GM19397 (cell line): ENCODE measurements around the gene OOEP.
"Not testable (repeated sequence)": the region's sequence is repeated elsewhere in the genome, so short reads cannot be mapped to it uniquely, and the experiment has no call there.

Source experiments
- ATAC-seq: cut with Tn5 transposase; IDR thresholded peaks from one replicate; pipeline ENCODE4 v1.9.1; 2021; ENCODE audit warnings: mild to moderate bottlenecking, moderate library complexity; ENCODE audit not compliant: unreplicated experiment

The OOEP gene

DNA sequence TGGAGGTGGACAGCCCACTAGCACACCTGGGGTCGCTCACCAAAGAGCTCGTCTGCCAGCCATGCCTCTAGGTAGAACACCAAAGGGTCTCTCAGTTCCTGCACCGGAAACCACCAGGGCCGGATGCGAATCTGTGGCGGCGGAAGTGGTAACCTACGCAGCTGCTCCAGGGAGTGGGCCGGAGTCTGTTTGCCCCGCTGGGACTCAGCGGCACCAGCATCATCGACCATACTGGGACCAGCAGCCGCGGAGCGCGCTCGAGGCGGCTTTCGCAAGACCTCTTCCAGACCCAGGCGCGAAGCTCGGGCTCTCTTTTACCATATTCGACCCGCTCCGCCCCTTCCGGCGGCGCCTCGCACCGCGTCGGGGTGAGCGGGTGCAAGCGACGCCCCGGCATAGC, at the start of gene OOEP:
Gene OOEP (minus strand): TSS at position 335 of the 400 bp plus-strand sequence. CDS start 105 bp downstream, at position 230.
- no peak for ATAC-seq

DNA sequence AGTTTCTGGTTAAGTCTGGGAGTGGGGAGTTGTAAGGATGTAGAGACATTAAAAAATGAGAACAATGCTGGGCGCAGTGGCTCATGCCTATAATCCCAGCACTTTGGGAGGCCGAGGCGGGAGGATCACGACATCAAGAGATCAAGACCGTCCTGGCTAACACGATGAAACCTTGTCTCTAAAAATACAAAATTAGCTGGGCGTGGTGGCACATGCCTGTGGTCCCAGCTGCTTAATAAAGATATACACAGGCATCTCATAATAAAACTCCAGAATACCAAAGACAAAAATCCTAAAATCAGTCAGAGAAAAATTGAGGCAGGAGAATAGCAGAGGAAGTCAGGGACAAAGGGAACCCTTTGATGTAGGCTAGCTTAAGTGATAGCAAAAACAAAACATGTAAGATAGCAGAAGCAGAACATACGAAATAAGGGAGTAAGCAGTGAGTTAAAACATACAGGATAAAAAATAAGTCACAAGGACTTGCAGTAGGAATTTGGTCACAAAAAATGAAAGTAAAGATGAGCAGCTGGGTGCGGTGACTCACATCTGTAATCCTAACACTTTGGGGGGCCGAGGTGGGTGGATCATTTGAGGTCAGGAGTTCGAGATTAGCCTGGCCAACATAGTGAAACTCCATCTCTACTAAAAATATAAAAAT, 48.5 kb upstream of the OOEP start:
- ATAC-seq, result no peak

DNA sequence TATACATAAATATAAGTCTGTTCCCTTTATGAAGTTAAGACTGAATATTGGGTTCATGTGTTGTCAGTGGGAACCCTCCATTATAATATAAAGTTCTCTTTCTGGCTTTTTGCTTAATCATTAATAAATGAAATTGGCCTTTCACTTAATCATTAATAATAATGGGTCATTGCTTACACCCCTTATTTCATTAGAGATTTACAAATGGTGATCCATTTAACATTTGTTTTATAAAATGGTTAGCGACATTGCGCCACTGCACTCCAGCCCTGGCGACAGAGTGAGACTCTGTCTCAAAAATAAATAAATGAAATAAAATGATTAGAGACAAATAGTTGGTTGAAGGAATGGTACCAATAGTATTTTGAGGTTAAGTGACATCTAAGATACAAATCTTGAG, 43.4 kb upstream of the OOEP start:
- ATAC-seq, result no peak

DNA sequence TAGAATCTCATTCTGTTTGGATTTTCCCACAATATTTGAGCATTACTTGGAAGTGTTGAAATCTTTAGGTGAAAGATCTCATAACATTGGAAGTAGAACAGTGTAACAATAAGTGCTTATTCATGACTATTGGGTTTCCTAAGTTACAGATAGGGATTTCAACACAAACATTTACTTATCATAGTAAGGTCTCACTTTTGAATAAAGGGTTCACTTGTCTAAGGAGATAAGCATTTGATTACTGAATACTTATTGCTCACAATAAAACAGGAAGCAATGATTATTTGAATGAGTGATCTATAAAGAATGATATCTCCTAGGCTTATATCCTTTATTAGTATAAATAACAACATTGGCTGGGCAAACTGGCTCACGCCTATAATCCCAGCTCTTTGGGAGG, 39.7 kb upstream of the OOEP start:
- ATAC-seq, result no peak

DNA sequence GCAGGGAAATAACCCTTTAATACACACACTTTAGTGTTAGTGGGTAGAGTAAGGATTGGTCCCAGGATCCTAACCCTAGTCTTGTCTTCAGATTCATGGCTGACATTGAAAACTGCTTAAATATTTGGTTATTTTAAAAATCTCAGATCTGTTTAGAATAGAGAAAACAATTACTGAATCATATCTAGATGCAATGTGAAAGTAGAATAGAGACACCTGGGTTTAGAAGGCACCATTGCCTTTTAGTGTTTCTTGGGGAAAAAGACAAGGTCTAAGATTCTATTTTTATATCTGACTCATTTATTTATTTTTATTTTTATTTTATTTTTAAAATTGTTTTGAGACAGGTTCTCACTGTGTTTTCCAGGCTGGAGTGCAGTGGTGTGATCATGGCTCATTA, 31.0 kb upstream of the OOEP start:
- no peak for ATAC-seq

DNA sequence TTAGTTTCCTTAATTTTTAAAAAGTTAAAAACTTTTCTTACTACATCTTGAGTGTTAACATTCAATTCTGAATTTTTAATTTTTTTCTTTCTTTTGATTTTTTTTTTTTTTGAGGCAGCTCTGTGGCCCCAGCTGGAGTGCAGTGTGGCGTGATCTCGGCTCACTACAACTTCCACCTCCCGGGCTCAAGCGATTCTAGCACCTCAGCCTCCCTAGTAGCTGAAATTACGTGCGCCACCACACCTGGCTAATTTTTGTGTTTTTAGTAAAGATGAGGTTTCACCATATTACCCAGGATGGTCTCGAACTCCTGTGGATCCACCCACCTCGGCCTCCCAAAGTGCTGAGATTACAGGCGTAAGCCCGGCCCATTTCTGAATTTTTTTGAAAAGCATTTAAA, 26.2 kb upstream of the OOEP start:
- no peak for ATAC-seq

DNA sequence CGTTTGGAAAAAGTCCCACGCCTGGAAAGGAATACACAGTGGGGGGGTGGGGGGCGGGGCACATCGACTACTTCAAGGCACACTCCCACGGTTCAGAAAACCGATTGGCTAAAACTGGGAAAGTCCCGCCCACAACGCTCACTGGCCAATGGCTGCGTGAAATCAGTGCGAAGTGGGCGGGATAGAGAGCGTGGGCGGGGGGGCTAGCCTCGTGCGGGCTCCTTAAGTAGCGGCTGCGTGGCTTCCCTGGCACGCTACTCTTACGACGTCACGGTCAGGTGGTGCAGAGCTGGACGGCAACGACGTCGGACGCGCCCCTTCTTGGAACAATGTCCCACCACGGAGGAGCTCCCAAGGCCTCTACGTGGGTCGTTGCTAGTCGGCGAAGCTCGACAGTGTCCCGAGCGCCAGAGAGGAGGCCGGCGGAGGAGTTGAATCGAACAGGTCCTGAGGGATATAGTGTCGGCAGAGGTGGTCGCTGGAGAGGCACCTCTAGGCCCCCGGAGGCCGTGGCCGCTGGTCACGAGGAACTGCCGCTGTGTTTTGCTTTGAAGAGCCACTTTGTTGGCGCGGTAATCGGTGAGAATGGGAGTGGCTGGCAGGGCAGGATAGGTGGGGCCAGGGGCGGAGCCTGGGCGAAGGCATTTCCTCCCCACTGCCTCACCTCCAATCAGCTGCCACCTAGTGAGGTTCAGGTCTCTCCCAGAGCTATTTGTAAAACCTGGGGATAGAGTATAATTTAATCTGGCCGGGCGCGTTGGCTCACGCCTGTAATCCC, 25.1 kb upstream of the OOEP start, which contains the start of gene DDX43:
Gene DDX43 (plus strand): TSS at position 252 of the 778 bp plus-strand sequence. CDS start 78 bp downstream, at position 330.
- ATAC-seq, result no peak

DNA sequence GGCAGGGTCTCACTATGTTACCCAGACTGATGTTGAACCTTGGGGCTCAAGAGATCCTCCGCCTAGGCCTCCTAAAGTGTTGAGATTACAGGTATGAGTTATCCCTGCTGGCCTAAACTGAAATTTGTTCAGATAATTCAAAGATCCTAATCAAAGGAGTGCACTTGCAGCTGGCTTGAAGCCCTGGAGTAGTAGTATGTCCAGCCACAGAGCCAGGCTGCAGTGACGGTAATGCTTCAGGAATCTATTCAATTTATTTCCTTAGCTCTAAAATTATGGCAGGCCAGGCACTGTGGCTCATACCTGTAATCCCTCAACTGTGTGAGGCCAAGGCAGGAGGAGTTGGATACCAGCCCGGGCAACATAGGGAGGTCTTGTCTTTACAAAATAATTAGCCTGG, 23.6 kb upstream of the OOEP start:
- ATAC-seq, result no peak

DNA sequence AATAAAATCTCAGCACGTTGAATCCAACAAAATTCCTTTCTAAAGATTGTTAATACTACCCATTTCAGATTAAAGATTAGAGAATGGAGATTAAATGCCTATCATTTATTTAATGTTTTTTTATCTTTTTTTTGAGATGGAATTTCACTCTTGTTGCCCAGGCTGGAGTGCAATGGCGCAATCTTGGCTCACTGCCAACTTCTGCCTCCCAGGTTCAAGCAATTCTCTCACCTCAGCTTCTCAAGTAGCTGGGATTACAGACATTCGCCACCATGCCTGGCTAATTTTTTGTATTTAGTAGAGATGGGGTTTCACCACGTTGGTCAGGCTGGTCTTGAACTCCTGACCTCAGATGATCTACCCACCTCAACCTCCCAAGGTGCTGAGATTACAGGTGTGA, 22.5 kb upstream of the OOEP start:
- not testable (repeated sequence) for ATAC-seq

DNA sequence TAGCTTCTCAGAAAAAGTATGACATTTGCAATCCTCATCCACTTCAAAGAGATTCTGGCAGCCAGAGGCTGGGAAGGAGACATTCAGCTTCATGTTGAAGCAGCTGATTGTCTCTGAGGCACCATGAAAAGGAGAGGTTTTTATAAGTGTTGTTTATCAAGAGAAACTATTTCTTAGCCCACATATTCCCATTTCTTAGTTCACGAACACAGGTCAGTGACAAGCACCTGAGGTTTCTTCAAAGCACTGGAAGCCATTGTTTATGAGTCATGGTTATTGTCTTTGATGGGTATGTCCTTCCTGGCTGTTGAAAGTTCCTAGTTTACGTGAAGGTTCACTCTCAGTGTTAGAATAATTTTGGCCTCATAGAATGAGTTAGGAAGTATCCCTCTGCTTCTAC, 22.0 kb upstream of the OOEP start:
- ATAC-seq, result no peak

DNA sequence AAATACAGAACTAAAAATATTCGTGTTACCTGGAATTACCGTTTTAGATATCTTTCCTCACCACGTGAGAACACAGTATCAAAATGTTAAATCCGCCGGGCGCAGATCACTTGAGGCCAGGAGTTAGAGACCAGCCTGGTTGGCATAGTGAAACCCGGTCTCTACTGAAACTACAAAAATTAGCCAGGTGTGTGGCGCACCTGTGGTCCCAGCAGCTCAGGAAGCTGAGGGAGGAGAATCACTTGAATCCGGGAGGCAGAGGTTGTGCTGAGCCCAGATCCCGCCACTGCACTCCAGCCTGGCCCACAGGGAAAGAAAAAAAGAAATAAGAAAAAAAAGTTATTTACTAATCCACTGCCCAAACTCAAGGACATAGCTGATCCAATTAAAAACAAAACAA, 20.2 kb upstream of the OOEP start:
- ATAC-seq, result no peak

DNA sequence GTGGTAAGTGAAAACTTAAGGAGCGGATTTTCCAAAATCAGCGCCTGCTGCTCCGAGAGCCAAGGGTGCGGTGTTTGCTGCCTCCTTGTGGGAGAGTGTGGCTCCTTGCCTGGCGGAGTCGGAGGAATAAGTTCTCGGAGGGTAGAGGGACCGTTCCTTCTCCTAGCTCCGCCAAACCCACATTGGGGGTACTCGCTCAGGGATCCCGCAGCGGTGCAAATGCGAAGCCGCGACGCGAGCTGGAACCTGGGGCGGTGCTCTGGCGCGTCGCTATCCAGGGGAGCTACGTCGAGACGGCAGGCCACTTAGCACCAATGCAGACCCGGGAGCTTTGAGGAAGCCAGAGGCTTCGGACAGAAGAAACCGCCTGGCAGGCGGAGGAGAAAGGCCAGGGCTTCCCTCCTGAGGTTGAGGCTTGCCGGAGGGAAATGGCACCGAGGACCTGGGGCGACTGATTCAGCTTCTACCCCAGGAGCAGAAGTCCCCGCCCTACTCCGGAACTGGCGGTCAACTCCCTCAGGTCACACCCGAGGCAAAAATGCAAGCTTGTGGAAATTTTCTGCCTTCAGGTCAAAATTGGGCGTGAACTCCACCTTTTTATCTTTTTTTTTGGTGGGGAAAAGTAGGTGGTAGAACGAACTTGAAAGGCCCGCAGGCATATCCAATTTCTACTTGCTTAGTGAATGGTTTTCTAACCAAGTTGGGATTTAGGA, 19.3 kb upstream of the OOEP start:
- peak; percentile 79 for ATAC-seq

DNA sequence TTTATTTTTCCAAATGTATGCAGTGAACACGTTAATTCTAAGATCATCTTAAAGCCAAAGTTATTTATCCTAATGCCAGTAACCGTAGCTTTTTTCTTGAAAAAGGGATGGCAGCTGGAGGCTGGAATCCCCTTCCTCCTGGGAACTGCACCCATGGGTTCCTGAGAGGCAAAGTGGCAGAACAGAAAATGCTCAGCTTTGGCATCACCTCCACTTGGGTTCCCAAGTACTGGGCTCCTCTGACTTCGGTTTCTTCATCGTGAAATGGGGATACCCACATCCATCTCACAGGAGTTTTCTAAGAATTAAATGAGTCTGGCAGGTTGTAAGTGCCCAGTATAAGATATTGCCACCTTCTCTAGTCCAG, 18.7 kb upstream of the OOEP start:
- ATAC-seq, result peak; percentile 14

DNA sequence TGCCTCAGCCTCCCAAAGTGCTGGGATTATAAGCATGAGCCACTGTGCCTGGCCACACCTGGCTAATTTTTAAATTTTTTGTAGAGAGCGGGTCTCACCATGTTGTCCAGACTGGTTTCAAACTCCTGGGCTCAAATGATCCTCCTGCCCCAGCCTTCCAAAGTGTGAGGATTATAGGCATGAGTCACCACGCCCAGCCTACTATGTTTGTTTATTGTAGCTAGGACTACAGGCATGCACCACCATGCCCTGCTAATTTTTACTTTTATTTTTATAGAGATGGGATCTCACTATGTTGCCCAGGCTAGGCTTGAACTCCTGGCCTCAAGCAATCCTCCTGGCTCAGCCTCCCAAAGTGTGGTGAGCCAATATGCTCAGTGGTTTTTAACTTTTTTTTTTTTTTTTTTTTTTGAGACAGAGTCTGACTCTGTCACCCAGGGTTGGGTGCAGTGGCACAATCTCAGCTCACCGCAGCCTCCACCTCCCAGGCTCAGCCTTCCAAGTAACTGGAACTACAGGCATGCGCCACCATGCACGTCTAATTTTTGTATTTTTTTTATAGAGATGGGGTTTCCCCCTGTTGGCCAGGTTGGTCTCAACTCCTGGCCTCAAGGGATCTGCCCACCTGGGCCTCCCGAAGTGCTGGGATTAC, 12.9 kb upstream of the OOEP start:
- no peak for ATAC-seq

DNA sequence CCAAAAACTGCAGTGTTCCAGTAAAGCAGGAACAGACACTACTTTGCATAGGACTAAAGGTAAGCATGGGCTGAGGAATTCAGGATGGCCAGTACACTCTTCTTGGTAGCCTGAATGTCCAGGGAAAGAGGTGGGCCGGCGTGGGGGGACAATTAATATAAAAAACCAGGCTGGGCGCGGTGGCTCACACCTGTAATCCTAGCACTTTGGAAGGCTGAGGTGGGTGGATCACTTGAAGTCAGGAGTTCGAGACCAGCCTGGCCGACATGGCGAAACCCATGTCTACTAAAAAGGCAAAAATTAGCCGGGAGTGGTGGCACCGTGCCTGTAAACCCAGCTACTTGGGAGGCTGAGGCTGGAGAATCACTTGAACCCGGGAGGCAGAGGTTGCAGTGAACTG, 11.8 kb upstream of the OOEP start:
- ATAC-seq, result not testable (repeated sequence)

DNA sequence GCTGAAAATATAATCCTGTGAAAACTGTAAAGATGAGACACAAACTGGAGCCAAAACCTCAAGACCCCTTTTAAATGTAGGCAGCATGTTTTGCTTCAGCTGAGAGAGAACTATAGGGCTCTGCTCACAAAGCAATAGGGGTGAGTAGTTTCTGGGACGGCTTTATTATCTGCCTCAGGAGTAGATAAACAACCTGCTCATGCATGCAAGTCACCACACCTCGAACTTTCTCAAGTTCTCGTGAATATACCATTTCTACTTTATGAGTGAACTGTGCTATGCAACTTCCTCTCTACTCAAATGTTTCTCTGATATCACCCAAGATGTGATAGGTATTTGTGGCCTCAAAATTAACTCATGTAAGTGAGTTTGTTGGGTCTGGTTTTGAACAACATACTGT, 7.5 kb upstream of the OOEP start:
- no peak for ATAC-seq

DNA sequence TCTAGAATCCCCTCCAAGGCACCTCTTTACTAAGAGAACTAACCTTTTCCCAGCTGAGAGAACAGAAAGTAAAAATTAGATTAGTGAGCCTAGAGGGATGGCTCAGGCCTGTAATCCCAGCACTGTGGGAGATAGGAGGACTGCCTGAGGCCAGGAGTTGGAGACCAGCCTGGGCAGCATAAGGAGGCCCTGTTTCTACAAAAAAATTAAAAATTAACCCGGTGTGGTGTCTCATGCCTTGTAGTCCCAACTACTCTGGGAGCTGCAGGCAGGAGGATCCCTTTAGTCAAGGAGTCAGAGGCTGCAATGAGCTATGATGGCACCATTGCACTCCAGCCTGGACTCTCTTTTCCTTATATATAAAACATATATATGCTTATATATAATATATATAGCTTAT, 5.5 kb upstream of the OOEP start:
- no peak for ATAC-seq

DNA sequence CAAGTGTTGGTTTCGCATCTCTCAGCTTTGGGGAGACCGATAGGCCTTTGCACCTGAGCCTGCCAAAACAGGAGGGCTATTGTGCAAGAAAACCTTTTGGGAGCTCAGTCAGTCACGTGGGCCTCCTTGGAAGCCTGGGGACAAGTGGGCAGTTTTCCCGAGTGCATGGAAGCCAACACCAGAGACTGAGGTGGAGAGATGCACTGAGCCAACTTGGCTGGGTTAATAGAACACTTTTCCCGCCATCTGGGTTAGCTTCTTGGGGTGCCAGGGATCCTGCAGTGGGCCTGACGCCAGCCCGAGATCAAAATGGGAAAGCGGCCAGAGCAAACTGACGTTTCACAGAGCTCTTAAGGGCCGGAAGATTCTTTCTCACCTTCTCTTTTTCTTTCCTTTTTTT, 2.8 kb upstream of the OOEP start:
- no peak for ATAC-seq

DNA sequence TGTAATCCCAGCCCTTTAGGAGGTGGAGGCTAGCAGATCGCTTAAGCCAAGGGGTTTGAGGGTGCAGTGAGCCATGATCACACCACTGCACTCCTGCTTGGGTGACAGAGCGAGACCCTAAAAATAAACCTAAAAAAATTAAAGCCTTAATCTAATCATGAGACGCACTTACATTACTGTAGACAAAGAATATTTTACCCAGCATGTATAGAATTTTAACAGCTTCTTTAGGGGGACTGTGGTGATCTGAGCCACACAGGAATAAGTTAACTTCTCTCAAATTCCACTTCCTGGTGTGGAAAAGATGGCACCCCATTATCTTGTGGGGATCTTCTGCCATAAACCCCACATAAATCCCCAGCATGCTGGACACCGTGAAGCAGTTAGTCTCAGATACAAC, 2.3 kb upstream of the OOEP start:
- no peak for ATAC-seq

DNA sequence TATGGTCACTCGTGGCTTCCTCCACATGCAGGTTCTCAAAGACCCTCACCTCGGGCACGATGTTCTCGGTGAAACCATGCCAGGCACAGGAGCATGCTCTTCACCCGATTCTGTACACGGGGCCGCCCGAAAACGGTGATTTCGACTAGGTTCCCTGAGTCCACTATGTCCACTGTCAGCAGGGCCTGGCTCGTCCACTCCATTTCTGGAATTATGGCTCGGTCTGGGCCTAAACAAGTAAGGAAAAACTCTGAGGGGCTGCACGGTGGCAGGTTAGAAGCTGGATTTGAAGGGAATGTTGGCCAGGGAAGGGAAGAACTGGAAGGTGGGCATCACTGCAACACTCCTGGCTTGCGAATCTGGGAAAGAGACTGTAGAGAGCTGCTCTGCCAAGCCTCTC, 540 bp downstream of the OOEP start:
- ATAC-seq, result no peak

DNA sequence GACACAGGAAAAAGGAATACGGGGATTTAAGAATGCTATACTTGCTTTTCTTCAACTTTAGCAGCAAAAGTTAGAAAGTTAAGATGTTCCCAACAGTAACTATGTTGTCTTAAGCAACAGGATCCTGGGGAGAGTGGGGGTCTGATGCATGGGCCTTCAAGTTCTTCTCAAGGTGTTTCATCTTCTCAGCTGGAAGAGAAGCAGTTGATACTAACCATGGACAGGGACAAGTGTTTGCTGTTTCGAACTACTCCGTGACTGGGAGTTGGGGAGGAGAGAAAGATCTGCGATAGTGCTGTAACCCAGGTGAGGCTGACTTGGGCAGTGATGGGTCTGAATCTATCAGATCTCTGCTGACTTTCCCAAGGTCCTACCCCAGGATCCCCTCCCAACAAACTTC, 1.0 kb downstream of the OOEP start:
- ATAC-seq, result no peak
